GM12878 (cell line): ENCODE measurements around the gene CXCL8. TPM values are rescaled to one million over a fixed set of nuclear protein-coding genes. Genes with fewer than 3 reads are reported as not detected.

ENCODE experiments used
- ATAC-seq: fragments of 200-7000 bp; cut with Tn5 transposase; 3 replicates; pipeline ENCODE4 v1.9.1; 2020; ENCODE audit warnings: mild to moderate bottlenecking, moderate library complexity
- BruUV-seq: library from RNA; stranded (reverse); fragments of 400-500 nt; replicated peaks from 2 replicates; lab custom pipeline; 2021; lab: Mats Ljungman, UMichigan
- CTCF ChIA-PET: fragments of 300-600 bp; sonication (Branson Sonifier 250); formaldehyde crosslinking; extraction: SDS; loops from one replicate; lab custom pipeline; 2021; ENCODE audit warnings: inconsistent platforms; lab: Yijun Ruan, JAX
- POLR2A ChIA-PET: fragments of 350-600 bp; formaldehyde crosslinking; extraction: SDS; loops from one replicate; lab custom pipeline; 2021; ENCODE audit warnings: inconsistent platforms; lab: Charles Lee
- RAD21 ChIA-PET: fragments of 300-600 bp; sonication (Branson Sonifier 250); formaldehyde crosslinking; loops from one replicate; lab custom pipeline; 2023; ENCODE audit warnings: antibody characterized with exemption; ENCODE audit not compliant: unreplicated experiment; lab: Charles Lee
- SMC1A ChIA-PET: fragments of 300-600 bp; sonication (Branson Sonifier 250); formaldehyde crosslinking; loops from one replicate; lab custom pipeline; 2023; ENCODE audit not compliant: unreplicated experiment, uncharacterized antibody; lab: Charles Lee
- DNase-seq: peaks from one replicate; pipeline ENCODE4 v3.0.0-alpha.2; 2011; ENCODE audit warnings: low read depth, low spot score
- FAIRE-seq: peaks from 3 replicates; lab custom pipeline; 2011; peaks lifted over from hg19 to GRCh38; lab: Jason Lieb, UNC
- H2AFZ ChIP-seq: 2 replicates; pipeline ENCODE4 v1.6.0; 2011; ENCODE audit warnings: low read depth, low read length, control low read depth; ENCODE audit not compliant: control insufficient read depth
- H3K27ac ChIP-seq: 2 replicates; pipeline ENCODE4 v1.5.1; 2011; ENCODE audit warnings: control low read depth; ENCODE audit not compliant: control insufficient read depth, insufficient read depth
- H3K27me3 ChIP-seq, 2 experiments: replicated peaks in 1 of 2; 2 replicates each; pipeline versions ENCODE4 v1.6.0 to v1.6.1; 2011; ENCODE audit warnings: low read length in 1 of 2; ENCODE audit not compliant: control insufficient read depth in 2 of 2, insufficient read depth in 2 of 2
- H3K36me3 ChIP-seq, 2 experiments: 2 replicates each; pipeline ENCODE4 v1.5.1; 2011; ENCODE audit warnings: low read length in 1 of 2; ENCODE audit not compliant: control insufficient read depth in 2 of 2, insufficient read depth in 2 of 2
- H3K4me1 ChIP-seq: 2 replicates; pipeline ENCODE4 v1.6.1; 2011; ENCODE audit warnings: mild to moderate bottlenecking, low read length, moderate library complexity, mixed read lengths; ENCODE audit not compliant: control insufficient read depth, insufficient read depth
- H3K4me2 ChIP-seq: 2 replicates; pipeline ENCODE4 v1.6.0; 2011; ENCODE audit warnings: control low read depth; ENCODE audit not compliant: control insufficient read depth, insufficient read depth
- H3K4me3 ChIP-seq: fragments of 200-600 bp; sonication (generic); 2 replicates; pipeline ENCODE4 v1.5.1; 2016
- H3K79me2 ChIP-seq: 2 replicates; pipeline ENCODE4 v1.6.0; 2011; ENCODE audit warnings: low read length; ENCODE audit not compliant: control insufficient read depth, insufficient read depth
- H3K9ac ChIP-seq: 2 replicates; pipeline ENCODE4 v1.8.0; 2011; ENCODE audit warnings: low read length, control low read depth, mixed read lengths; ENCODE audit not compliant: control insufficient read depth, insufficient read depth
- H3K9me3 ChIP-seq: replicated peaks from 3 replicates; pipeline ENCODE4 v1.5.1; 2011; ENCODE audit warnings: mild to moderate bottlenecking, low read length; ENCODE audit not compliant: control insufficient read depth, insufficient read depth
- H4K20me1 ChIP-seq: 2 replicates; pipeline ENCODE4 v1.6.0; 2011; ENCODE audit not compliant: control insufficient read depth, insufficient read depth
- BHLHE40 ChIP-seq, 2 experiments: fragments of 450-650 bp in 1 of 2; IDR thresholded peaks; 2 replicates each; pipeline ENCODE4 v1.6.1; 2011 to 2017; ENCODE audit warnings: low read depth in 2 of 2, borderline replicate concordance in 1 of 2, improper control_type of control experiment in 1 of 2, low read length in 1 of 2, mild to moderate bottlenecking in 1 of 2
- BMI1 ChIP-seq: fragments of 450-650 bp; IDR thresholded peaks from 2 replicates; pipeline ENCODE4 v1.6.1; 2016; ENCODE audit warnings: mild to moderate bottlenecking, moderate library complexity, borderline replicate concordance
- BRCA1 ChIP-seq: IDR thresholded peaks from 2 replicates; pipeline ENCODE4 v1.6.1; 2011; ENCODE audit warnings: low read depth, low read length, improper control_type of control experiment
- CBX3 ChIP-seq: fragments of 200-600 bp; sonication (generic); IDR thresholded peaks from 2 replicates; pipeline ENCODE4 v1.6.1; 2016; ENCODE audit warnings: low read depth, borderline replicate concordance
- CEBPZ ChIP-seq: fragments of 150-350 bp; IDR thresholded peaks from 2 replicates; pipeline ENCODE4 v1.6.1; 2016; ENCODE audit warnings: low read depth, low read length
- CREB1 ChIP-seq: IDR thresholded peaks from 2 replicates; pipeline ENCODE4 v1.6.1; 2012; ENCODE audit warnings: low read depth, mild to moderate bottlenecking, inconsistent platforms
- CREM ChIP-seq: IDR thresholded peaks from 2 replicates; pipeline ENCODE4 v1.6.1; 2014; ENCODE audit warnings: antibody characterized with exemption, low read depth
- GABPA ChIP-seq: IDR thresholded peaks from 2 replicates; pipeline ENCODE4 v1.6.1; 2014; ENCODE audit warnings: antibody characterized with exemption, low read depth, mild to moderate bottlenecking, inconsistent platforms
- HDAC6 ChIP-seq: fragments of 200-600 bp; sonication (generic); IDR thresholded peaks from one replicate; pipeline ENCODE4 v1.8.0; 2017; ENCODE audit warnings: antibody characterized with exemption; ENCODE audit not compliant: unreplicated experiment
- MYB ChIP-seq: fragments of 150-350 bp; IDR thresholded peaks from 2 replicates; pipeline ENCODE4 v1.6.1; 2014; ENCODE audit warnings: mild to moderate bottlenecking, low read depth, low read length, borderline replicate concordance
- NBN ChIP-seq: fragments of 450-650 bp; IDR thresholded peaks from 2 replicates; pipeline ENCODE4 v1.6.1; 2016
- NFYB ChIP-seq: IDR thresholded peaks from 2 replicates; pipeline ENCODE4 v1.6.1; 2011; ENCODE audit warnings: low read depth, mild to moderate bottlenecking, low read length, improper control_type of control experiment, moderate library complexity; ENCODE audit not compliant: insufficient read depth
- SP1 ChIP-seq: IDR thresholded peaks from one replicate; pipeline ENCODE4 v1.6.1; 2011; ENCODE audit warnings: low read depth, low read length
- SREBF2 ChIP-seq: IDR thresholded peaks from 2 replicates; pipeline ENCODE4 v1.6.1; 2012; ENCODE audit warnings: mild to moderate bottlenecking, low read length
- ZNF217 ChIP-seq: fragments of 450-650 bp; IDR thresholded peaks from 2 replicates; pipeline ENCODE4 v1.6.1; 2017; ENCODE audit warnings: antibody characterized with exemption, mild to moderate bottlenecking
- ZNF24 ChIP-seq: fragments of 450-650 bp; IDR thresholded peaks from 2 replicates; pipeline ENCODE4 v1.6.1; 2017; ENCODE audit warnings: antibody characterized with exemption, mild to moderate bottlenecking
- ZZZ3 ChIP-seq: IDR thresholded peaks from 2 replicates; pipeline ENCODE4 v1.6.1; 2011; ENCODE audit warnings: low read depth; ENCODE audit not compliant: control insufficient read depth, insufficient read length
- WGBS: methylation state at CpG from one replicate; pipeline ENCODE4 v1.1.6; 2016; ENCODE audit warnings: low lambda C conversion rate; ENCODE audit not compliant: insufficient replicate concordance, insufficient coverage; ENCODE audit errors: missing lambda C conversion rate; 5-methylcytosine and 5-hydroxymethylcytosine counted together
- in situ Hi-C: fragments of 300-500 bp; cut with MboI; formaldehyde crosslinking; loops from 9 replicates; pipeline ENCODE4 v1.14.3; 2018; ENCODE audit warnings: mixed read lengths
- intact Hi-C: fragments of 100-400 bp; cut with micrococcal nuclease; formaldehyde crosslinking; loops from one replicate; pipeline ENCODE4 v1.14.2; 2022; ENCODE audit not compliant: unreplicated experiment
- polyA plus RNA-seq, 11 experiments: library from polyadenylated mRNA; depleted of rRNA in 4 of 11; unstranded in 6 of 11; stranded (reverse) in 5 of 11; fragments of >200 nt; fragmentation: Nextera tagmentation in 4 of 11; fragmentation: Illumina TruSeq in 1 of 11; extraction: Ambion mirVana in 4 of 11; extraction: Trizol in 1 of 11; gene quantifications; 1 replicate in 1 of 11; 2 replicates in 10 of 11; pipeline versions ENCODE4 v1.2.1 to v1.2.3, GENCODE V29; 2011 to 2016; ENCODE audit warnings: inconsistent platforms in 2 of 11, missing spikeins in 2 of 11, low read depth in 1 of 11
- total RNA-seq, 4 experiments: library from RNA; depleted of rRNA in 3 of 4; stranded (reverse); fragments of >200 nt in 3 of 4; fragmentation: Illumina TruSeq in 1 of 4; extraction: Trizol in 1 of 4; gene quantifications; 2 replicates each; pipeline versions ENCODE4 v1.2.1 to v1.2.3, GENCODE V29; 2013 to 2021

The CXCL8 gene
- total and polyA plus RNA-seq, 10 of the 15 experiments (the other 5 are each of a cell fraction or from before 2014, with no cell fraction given) = 0.09 to 0.36 (median 0.19) TPM; not detected in 1

DNA sequence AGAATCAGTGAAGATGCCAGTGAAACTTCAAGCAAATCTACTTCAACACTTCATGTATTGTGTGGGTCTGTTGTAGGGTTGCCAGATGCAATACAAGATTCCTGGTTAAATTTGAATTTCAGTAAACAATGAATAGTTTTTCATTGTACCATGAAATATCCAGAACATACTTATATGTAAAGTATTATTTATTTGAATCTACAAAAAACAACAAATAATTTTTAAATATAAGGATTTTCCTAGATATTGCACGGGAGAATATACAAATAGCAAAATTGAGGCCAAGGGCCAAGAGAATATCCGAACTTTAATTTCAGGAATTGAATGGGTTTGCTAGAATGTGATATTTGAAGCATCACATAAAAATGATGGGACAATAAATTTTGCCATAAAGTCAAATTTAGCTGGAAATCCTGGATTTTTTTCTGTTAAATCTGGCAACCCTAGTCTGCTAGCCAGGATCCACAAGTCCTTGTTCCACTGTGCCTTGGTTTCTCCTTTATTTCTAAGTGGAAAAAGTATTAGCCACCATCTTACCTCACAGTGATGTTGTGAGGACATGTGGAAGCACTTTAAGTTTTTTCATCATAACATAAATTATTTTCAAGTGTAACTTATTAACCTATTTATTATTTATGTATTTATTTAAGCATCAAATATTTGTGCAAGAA lies 2.3 kb downstream of the CXCL8 start:
- no TSS peak for BruUV-seq
- Histone ChIP-seq H4K20me1 (no peaks in the 10 kb centered on the region), H3K4me2 (no peak overlapping the region), H3K27me3 (no peaks in the 10 kb centered on the region), H3K36me3 (no peaks in the 10 kb centered on the region), H3K79me2 (no peaks in the 10 kb centered on the region), H3K4me3 (no peak overlapping the region)
- ATAC-seq (no peak), DNase-seq (no peak)
- WGBS = 14% methylated on average over 2 of the region's 2 CpGs
- CTCF ChIA-PET = interaction anchor here (0.7 to 1.0 kb wide), 3 partner anchors 13 to 254 kb away, joined by 3 to 4 read pairs (median 3); no protein-coding TSS in a partner anchor
- no peak for TF ChIP-seq GABPA
- no peak for TF ChIP-seq BHLHE40 (IDR thresholded peaks at IDR 0.05; ENCODE audit: borderline replicate concordance in 1 of 2, low read depth in 2 of 2, low read length in 1 of 2)
- TF ChIP-seq CEBPZ = no peak
- TF ChIP-seq BMI1 = no peak
- no peak for TF ChIP-seq MYB
- no peak for TF ChIP-seq ZZZ3
- no peak for TF ChIP-seq SREBF2
- TF ChIP-seq NFYB = no peak
- TF ChIP-seq ZNF217 = no peak
- no peak for TF ChIP-seq NBN
- TF ChIP-seq SP1 = no peak
- TF ChIP-seq ZNF24 = no peak
- no peak for TF ChIP-seq HDAC6
- TF ChIP-seq CREB1 = no peak
- TF ChIP-seq CBX3 = no peak
- no peak for TF ChIP-seq CREM
- no peak for TF ChIP-seq BRCA1
- TF ChIP-seq, all 136 proteins: peak for 0
- ChIA-PET RAD21 (interaction anchor here (1.1 kb wide), 1 partner anchor 8 kb away, joined by 4 read pairs; no protein-coding TSS in a partner anchor), POLR2A (no interaction called here), SMC1A (interaction anchor here (0.6 to 1.4 kb wide), 2 partner anchors 8 to 120 kb away, joined by 3 to 5 read pairs; no protein-coding TSS in a partner anchor)
- in situ Hi-C loops = no loop called here
- no peak for FAIRE-seq
- Histone ChIP-seq H3K4me1 (no peaks in the 10 kb centered on the region), H3K27ac (no peak overlapping the region), H2AFZ (no peak overlapping the region), H3K9me3 (no peaks in the 10 kb centered on the region; the same call in 2 of the 3 replicates), H3K9ac (no peak overlapping the region)
- intact Hi-C loops = no loop called here
